GM21737 (cell line): ENCODE results near the gene RHOBTB1.

Experiments
- ATAC-seq: cut with Tn5 transposase; IDR thresholded peaks from one replicate; pipeline ENCODE4 v1.9.1; 2021; ENCODE audit warnings: mild to moderate bottlenecking, moderate library complexity; ENCODE audit not compliant: unreplicated experiment

The RHOBTB1 gene

GRCh38 chr10:60967260-60967659, 23.3 kb upstream of the RHOBTB1 start:
- ATAC-seq: no peak

- no peak for ATAC-seq
Observed at GRCh38 chr10:60965696-60966095, 21.7 kb upstream of the RHOBTB1 start.

GRCh38 chr10:60964257-60965235, 20.6 kb upstream of the RHOBTB1 start:
- ATAC-seq: no peak

- ATAC-seq: no peak
Observed at GRCh38 chr10:60963441-60964256, 19.7 kb upstream of the RHOBTB1 start.

GRCh38 chr10:60962946-60963345, 19.0 kb upstream of the RHOBTB1 start:
- no peak for ATAC-seq

- ATAC-seq: no peak
Observed at GRCh38 chr10:60960913-60961312, 16.9 kb upstream of the RHOBTB1 start.

- no peak for ATAC-seq
Observed at GRCh38 chr10:60960031-60960430, 16.0 kb upstream of the RHOBTB1 start.

- no peak for ATAC-seq
Observed at GRCh38 chr10:60958892-60959601, 15.1 kb upstream of the RHOBTB1 start.

GRCh38 chr10:60957667-60958221, 13.8 kb upstream of the RHOBTB1 start:
- ATAC-seq: no peak

GRCh38 chr10:60955957-60956425, 12.0 kb upstream of the RHOBTB1 start:
- no peak for ATAC-seq

- no peak for ATAC-seq
Observed at GRCh38 chr10:60955316-60955715, 11.3 kb upstream of the RHOBTB1 start.

GRCh38 chr10:60954035-60954434, 10.1 kb upstream of the RHOBTB1 start:
- ATAC-seq: no peak

- no peak for ATAC-seq
Observed at GRCh38 chr10:60953420-60953819, 9.4 kb upstream of the RHOBTB1 start.

- ATAC-seq: no peak
Observed at GRCh38 chr10:60952846-60953220, 8.8 kb upstream of the RHOBTB1 start.

GRCh38 chr10:60952067-60952845, 8.3 kb upstream of the RHOBTB1 start:
- no peak for ATAC-seq

GRCh38 chr10:60951272-60951724, 7.3 kb upstream of the RHOBTB1 start:
- ATAC-seq: no peak

GRCh38 chr10:60950300-60950699, 6.3 kb upstream of the RHOBTB1 start:
- no peak for ATAC-seq

GRCh38 chr10:60948851-60949250, 4.9 kb upstream of the RHOBTB1 start:
- no peak for ATAC-seq

GRCh38 chr10:60944910-60945297, 919 bp upstream of the RHOBTB1 start:
- ATAC-seq: no peak
